ENCODE data around the gene SPEF1.

DNA sequence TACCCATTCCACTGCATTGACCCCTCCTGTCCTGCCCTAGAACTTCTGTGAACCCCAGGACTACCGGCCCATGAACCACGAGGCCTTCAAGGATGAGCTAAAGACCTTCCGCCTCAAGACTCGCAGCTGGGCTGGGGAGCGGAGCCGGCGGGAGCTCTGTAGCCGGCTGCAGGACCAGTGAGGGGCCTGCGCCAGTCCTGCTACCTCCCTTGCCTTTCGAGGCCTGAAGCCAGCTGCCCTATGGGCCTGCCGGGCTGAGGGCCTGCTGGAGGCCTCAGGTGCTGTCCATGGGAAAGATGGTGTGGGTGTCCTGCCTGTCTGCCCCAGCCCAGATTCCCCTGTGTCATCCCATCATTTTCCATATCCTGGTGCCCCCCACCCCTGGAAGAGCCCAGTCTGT lies 23.5 kb upstream of the SPEF1 start:
- TF ChIP-seq POLR2A (IDR thresholded peaks at IDR 0.05; ENCODE audit: low read length) (no peak), GATA1 (IDR thresholded peaks at IDR 0.05; ENCODE audit: low read depth, low read length) (no peak)
